ENCODE data around the gene CEBPB. TPM values are rescaled to one million over a fixed set of nuclear protein-coding genes. Genes with fewer than 3 reads are reported as not detected.

Gene CEBPB
- total RNA-seq, 4 donors from 2014 or later = 202 to 524 (median 275) TPM

GRCh38 chr20:50238081-50238800, 47.6 kb downstream of the CEBPB start:
- H3K4me1 ChIP-seq = peaks cover 0 to 38% (median 13%) of the 10 kb centered on the region in 4 donors
- 80 to 83% methylated on average over 19 of the region's 19 CpGs for WGBS, 2 donors
- H3K27me3 ChIP-seq = no peaks in the 10 kb centered on the region
- H3K36me3 ChIP-seq = no peaks in the 10 kb centered on the region
- no peak for TF ChIP-seq EP300 (IDR thresholded peaks at IDR 0.05)
- TF ChIP-seq POLR2A (IDR thresholded peaks at IDR 0.05) = no peak
- no peak for TF ChIP-seq CTCF (IDR thresholded peaks at IDR 0.05)
- H3K9me3 ChIP-seq = no peaks in the 10 kb centered on the region
- H3K4me3 ChIP-seq = no peak overlapping the region
- no peak for DNase-seq (ENCODE audit: low spot score in 2 of 2)
- H3K27ac ChIP-seq = no peak overlapping the region

DNA sequence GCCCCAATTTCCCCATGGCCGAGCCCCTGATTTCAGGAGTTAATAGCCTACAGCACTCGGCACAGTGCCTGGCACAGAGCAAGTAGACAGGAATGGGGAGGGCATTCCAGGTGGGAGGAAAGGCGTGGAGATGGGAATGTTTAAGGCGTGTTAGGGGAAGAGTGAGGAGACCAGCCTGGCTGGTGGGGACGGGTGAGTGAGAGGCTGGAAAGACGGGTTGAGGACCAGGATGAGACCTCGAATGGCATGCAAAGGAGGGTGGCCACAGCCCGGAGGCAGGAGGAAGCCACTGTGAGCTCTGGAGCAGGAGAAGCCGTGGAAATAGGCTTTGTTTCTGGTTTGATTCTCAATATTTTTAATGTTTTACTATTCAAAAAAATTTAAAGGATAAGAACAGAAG, 49.5 kb downstream of the CEBPB start:
- Histone ChIP-seq H3K4me3 (no peak overlapping the region), H3K4me1 (peaks cover 0 to 47% (median 15%) of the 10 kb centered on the region in 4 donors), H3K9me3 (no peaks in the 10 kb centered on the region), H3K27me3 (no peaks in the 10 kb centered on the region), H3K27ac (no peak overlapping the region), H3K36me3 (no peaks in the 10 kb centered on the region)
- WGBS, 2 donors = 68 to 70% methylated on average over 9 of the region's 9 CpGs
- no peak for DNase-seq (ENCODE audit: low spot score in 2 of 2)
- TF ChIP-seq CTCF (IDR thresholded peaks at IDR 0.05) (no peak), POLR2A (IDR thresholded peaks at IDR 0.05) (no peak), EP300 (IDR thresholded peaks at IDR 0.05) (no peak)

DNA sequence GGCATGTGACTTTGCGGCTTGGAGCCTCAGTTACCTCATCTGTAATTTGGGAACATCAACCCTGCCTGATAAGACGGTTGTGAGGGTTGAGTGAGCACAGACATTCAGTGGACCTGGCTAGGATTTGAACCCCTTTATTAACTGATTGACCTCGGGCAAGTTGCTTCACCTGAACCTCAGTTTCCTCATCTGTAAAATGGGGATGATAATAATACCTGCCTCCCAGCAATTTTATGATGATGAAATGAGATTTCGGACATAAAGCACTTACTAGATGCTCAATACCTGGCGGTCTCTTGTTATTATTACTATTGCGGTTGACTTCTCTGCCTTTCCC, 51.5 kb downstream of the CEBPB start:
- Histone ChIP-seq H3K36me3 (no peaks in the 10 kb centered on the region), H3K27ac (peak overlapping the region; percentile 54 to 83 (median 68)), H3K4me1 (peaks cover 0 to 61% (median 15%) of the 10 kb centered on the region in 4 donors), H3K27me3 (no peaks in the 10 kb centered on the region), H3K4me3 (no peak overlapping the region), H3K9me3 (no peaks in the 10 kb centered on the region)
- WGBS, 2 donors = 82 to 86% methylated on average over 6 of the region's 6 CpGs
- DNase-seq (ENCODE audit: low spot score in 2 of 2) = no peak
- TF ChIP-seq EP300 (IDR thresholded peaks at IDR 0.05) (no peak), CTCF (IDR thresholded peaks at IDR 0.05) (no peak), POLR2A (IDR thresholded peaks at IDR 0.05) (no peak)

Other genes starting within 250 kb of the CEBPB start
- gene SNAI1, start 207.8 kb upstream of the CEBPB start, total RNA-seq = 10 to 100 TPM in 1 of 4 donors, 1 to 10 TPM in 3; 4.2 to 14.4 (median 6.0) TPM
- 10 to 100 TPM; 58.8 to 86.7 (median 77.3) TPM for gene UBE2V1, start 77.7 kb upstream of the CEBPB start, total RNA-seq
- gene PEDS1, start 37.1 kb upstream of the CEBPB start, total RNA-seq = 10 to 100 TPM; 26.4 to 36.7 (median 35.5) TPM

Data from tibial nerve (tissue), 4 donors.